Peyer's patch (tissue), 4 donors: ENCODE results near the gene OR14A2.

Source experiments
- CTCF ChIP-seq, 6 experiments: fragments of 450-650 bp in 4 of 6; fragments of 200-600 bp in 2 of 6; sonication (generic) in 1 of 6; IDR thresholded peaks; one replicate each; pipeline ENCODE4 v1.5.1; 2017 to 2019; ENCODE audit warnings: antibody characterized with exemption in 6 of 6, mild to moderate bottlenecking in 3 of 6, moderate library complexity in 1 of 6
- POLR2A ChIP-seq, 2 donors: fragments of 450-650 bp; IDR thresholded peaks; one replicate each; pipeline ENCODE4 v1.5.1; 2017; ENCODE audit warnings: antibody characterized with exemption in 2 of 2, mild to moderate bottlenecking in 2 of 2, moderate library complexity in 2 of 2

DNA sequence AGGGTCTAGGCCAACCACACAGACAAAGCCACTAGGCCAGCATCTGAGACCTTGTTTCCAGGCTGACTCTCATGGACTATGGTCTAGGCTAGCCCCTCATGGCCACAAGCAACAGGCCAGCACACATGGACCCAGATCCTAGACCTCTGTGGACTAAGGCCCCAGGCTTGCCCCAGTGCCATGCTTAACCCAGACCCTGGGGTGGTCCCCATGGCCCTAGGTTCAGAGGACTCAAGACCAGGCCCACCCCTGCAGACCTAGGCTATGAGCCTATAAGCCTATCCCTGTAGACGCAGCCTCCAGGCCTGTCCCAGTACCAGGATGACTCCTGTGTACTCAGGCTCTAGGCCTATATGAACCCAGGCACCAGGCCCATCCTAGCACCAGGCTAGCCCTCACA is 1.9 kb upstream of the OR14A2 start:
- TF ChIP-seq CTCF (IDR thresholded peaks at IDR 0.05) (no peak), POLR2A (IDR thresholded peaks at IDR 0.05) (no peak)
